ENCODE results near the gene SH3BP2. TPM values are rescaled to one million over a fixed set of nuclear protein-coding genes. Genes with fewer than 3 reads are reported as not detected.

Gene SH3BP2
- polyA plus RNA-seq, 1 of the 3 experiments (the other 2 are of a cell fraction) = 25.2 TPM

DNA sequence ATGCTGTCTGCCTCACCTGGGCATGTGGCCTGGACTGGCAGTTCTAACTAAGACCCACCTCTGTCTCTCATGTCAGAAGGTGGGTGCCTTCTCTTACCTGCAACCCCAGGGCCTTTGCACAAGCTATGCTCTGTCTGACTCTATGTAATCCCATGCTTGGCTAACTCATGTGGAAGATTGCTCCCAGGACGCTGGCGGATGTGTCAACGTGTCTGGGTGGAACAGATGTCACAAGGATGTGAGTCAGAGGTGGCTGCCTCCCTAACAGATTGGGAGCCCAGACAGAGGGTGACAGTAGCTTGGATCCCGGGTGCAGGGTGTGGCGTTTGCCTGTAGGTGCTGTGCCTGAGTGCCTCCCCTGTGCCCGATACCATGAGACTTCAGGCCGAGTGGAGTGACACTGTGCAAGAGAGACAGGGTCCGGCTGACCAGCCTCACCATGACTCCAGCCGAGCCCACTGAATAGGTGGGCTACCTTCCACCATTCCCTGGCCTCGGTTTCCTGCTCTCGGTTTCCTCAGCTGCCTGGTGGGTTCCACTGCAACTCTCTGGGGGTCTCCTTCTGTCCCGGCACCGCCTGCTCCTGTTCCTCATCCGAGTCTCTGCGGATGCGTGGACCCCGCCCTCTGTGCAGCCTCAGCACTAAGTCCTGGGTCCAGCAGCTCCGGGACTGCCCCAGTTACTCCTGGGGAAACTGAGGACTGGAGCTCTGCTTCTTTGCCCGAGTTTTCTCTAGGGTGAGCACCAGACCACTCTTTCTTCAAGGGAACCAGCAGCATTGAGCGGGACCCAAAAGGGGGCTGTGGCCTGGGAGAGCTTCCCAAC is 11.0 kb downstream of the SH3BP2 start:
- DNase-seq = no peak
- no peaks in the 10 kb centered on the region for H3K27me3 ChIP-seq (ENCODE audit: insufficient read depth)
- 89% methylated on average over 8 of the region's 20 CpGs for WGBS (ENCODE audit: low lambda C conversion rate)
- TF ChIP-seq RCOR1 (IDR thresholded peaks at IDR 0.05; ENCODE audit: low read length) (no peak), TAF1 (IDR thresholded peaks at IDR 0.05; ENCODE audit: borderline replicate concordance, low read depth, low read length) (no peak), FOXJ3 (CRISPR knock-in tag; IDR thresholded peaks at IDR 0.05) (no peak), SMC3 (IDR thresholded peaks at IDR 0.05; ENCODE audit: low read depth, low read length) (no peak), NRF1 (IDR thresholded peaks at IDR 0.05; ENCODE audit: low read depth, low read length) (no peak), MAX (IDR thresholded peaks at IDR 0.05; ENCODE audit: low read depth) (no peak), MEF2A (IDR thresholded peaks at IDR 0.05; ENCODE audit: borderline replicate concordance, low read depth) (no peak), ELF1 (IDR thresholded peaks at IDR 0.05) (no peak), ZBTB33 (IDR thresholded peaks at IDR 0.05; ENCODE audit: borderline replicate concordance, low read depth) (no peak), EP300 (IDR thresholded peaks at IDR 0.05; ENCODE audit: borderline replicate concordance in 1 of 2, low read depth in 1 of 2, low read length in 1 of 2) (no peak), CHD2 (IDR thresholded peaks at IDR 0.05; ENCODE audit: low read length, partially characterized antibody) (no peak), YY1 (IDR thresholded peaks at IDR 0.05; ENCODE audit: low read depth) (no peak), JUND (IDR thresholded peaks at IDR 0.05) (no peak), GATA2 (CRISPR knock-in tag; IDR thresholded peaks at IDR 0.05) (no peak)
- TF ChIP-seq, protein P1, sequence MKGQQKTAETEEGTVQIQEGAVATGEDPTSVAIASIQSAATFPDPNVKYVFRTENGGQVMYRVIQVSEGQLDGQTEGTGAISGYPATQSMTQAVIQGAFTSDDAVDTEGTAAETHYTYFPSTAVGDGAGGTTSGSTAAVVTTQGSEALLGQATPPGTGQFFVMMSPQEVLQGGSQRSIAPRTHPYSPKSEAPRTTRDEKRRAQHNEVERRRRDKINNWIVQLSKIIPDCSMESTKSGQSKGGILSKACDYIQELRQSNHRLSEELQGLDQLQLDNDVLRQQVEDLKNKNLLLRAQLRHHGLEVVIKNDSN (IDR thresholded peaks at IDR 0.05; ENCODE audit: borderline replicate concordance, low read depth) = no peak
- TF ChIP-seq, protein P2, sequence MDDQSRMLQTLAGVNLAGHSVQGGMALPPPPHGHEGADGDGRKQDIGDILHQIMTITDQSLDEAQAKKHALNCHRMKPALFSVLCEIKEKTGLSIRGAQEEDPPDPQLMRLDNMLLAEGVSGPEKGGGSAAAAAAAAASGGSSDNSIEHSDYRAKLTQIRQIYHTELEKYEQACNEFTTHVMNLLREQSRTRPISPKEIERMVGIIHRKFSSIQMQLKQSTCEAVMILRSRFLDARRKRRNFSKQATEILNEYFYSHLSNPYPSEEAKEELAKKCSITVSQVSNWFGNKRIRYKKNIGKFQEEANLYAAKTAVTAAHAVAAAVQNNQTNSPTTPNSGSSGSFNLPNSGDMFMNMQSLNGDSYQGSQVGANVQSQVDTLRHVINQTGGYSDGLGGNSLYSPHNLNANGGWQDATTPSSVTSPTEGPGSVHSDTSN (IDR thresholded peaks at IDR 0.05) = no peak
- TF ChIP-seq, protein P3, sequence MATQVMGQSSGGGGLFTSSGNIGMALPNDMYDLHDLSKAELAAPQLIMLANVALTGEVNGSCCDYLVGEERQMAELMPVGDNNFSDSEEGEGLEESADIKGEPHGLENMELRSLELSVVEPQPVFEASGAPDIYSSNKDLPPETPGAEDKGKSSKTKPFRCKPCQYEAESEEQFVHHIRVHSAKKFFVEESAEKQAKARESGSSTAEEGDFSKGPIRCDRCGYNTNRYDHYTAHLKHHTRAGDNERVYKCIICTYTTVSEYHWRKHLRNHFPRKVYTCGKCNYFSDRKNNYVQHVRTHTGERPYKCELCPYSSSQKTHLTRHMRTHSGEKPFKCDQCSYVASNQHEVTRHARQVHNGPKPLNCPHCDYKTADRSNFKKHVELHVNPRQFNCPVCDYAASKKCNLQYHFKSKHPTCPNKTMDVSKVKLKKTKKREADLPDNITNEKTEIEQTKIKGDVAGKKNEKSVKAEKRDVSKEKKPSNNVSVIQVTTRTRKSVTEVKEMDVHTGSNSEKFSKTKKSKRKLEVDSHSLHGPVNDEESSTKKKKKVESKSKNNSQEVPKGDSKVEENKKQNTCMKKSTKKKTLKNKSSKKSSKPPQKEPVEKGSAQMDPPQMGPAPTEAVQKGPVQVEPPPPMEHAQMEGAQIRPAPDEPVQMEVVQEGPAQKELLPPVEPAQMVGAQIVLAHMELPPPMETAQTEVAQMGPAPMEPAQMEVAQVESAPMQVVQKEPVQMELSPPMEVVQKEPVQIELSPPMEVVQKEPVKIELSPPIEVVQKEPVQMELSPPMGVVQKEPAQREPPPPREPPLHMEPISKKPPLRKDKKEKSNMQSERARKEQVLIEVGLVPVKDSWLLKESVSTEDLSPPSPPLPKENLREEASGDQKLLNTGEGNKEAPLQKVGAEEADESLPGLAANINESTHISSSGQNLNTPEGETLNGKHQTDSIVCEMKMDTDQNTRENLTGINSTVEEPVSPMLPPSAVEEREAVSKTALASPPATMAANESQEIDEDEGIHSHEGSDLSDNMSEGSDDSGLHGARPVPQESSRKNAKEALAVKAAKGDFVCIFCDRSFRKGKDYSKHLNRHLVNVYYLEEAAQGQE (IDR thresholded peaks at IDR 0.05; ENCODE audit: low read depth, low read length) = no peak
- no peaks in the 10 kb centered on the region for H3K79me2 ChIP-seq (ENCODE audit: insufficient read depth)
- H3K9me2 ChIP-seq = no peaks in the 10 kb centered on the region
- ChIA-PET CTCF (interaction anchor here (0.9 kb wide), 1 partner anchor 64 kb away, joined by 3 read pairs; no protein-coding TSS in a partner anchor), POLR2A (no interaction called here)
- H3K27ac ChIP-seq (ENCODE audit: low read depth in 2 of 2, low read length in 1 of 2) = no peak overlapping the region
- peaks cover 4% of the 10 kb centered on the region for H3F3A ChIP-seq (replicated peaks; ENCODE audit: insufficient read depth)
- no peak overlapping the region for H3K4me2 ChIP-seq
- H3K36me3 ChIP-seq (replicated peaks in 1 of 2; ENCODE audit: control insufficient read depth in 1 of 2, insufficient read depth in 2 of 2, low read length in 1 of 2) = no peaks in the 10 kb centered on the region
- no peak overlapping the region for H3K4me3 ChIP-seq (ENCODE audit: low read depth in 2 of 2, low read length in 1 of 2)
- no peaks in the 10 kb centered on the region for H3K9me3 ChIP-seq
- H3K4me1 ChIP-seq (ENCODE audit: control insufficient read depth in 1 of 2, insufficient read depth in 2 of 2, low read depth in 1 of 2, low read length in 1 of 2) = peaks cover 0 to 53% of the 10 kb centered on the region in 2 experiments; a peak in 2 of 4 replicates
- H2AFZ ChIP-seq (ENCODE audit: low read depth) = no peak overlapping the region
- no peaks in the 10 kb centered on the region for H4K20me1 ChIP-seq (ENCODE audit: insufficient read depth)
- H3K9ac ChIP-seq = no peak overlapping the region

Measured in SK-N-SH (cell line).